Mucosa of gallbladder (tissue), 1 donor: ENCODE data around the gene KRT13. TPM values are rescaled to one million over a fixed set of nuclear protein-coding genes. Genes with fewer than 3 reads are reported as not detected.

ENCODE experiments used
- DNase-seq: peaks from one replicate; pipeline ENCODE4 v3.0.0-alpha.2; 2020; ENCODE audit warnings: low spot score
- total RNA-seq: library from RNA; stranded (reverse); gene quantifications from one replicate; pipeline ENCODE4 v1.2.1, GENCODE V29; 2021
- donor health status: DM: no; HTN: no; CAD: no.

Gene KRT13
- total RNA-seq, 1 donor from 2014 or later = 0.40 TPM

DNA sequence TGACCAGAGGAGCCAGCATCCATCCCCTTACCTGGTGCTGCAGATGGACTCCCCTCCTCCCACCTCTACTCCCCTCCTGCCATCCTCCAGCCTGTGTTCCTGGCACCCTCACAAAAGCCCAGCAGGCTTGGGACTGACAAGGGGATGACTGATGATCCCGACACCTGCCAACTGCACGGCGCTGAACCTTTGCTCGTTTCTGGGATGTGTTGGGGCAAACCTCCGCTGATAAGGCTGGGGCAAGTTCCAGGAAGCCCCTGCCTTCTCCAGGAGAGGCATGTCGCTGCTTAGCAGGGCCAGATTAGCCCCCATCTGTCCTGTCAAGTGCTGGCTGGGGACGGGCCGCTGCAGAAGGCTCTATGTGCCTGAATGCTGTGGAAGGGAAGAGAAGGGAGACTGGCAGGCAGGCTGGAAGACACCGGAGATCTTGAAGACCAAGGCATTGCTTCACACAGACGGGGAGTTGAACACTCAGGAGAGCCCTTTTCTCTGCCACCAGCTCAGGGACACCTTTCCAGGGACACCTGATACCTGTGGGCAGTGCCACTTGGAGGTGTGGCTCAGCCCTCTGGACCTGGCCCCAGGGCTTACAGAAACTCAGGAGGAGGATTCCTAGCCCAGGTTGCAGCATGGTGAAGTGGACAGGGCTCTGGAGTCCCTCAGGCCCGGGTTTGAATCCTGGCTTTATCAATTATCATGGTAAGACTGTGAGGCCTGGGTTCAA is 14.3 kb upstream of the KRT13 start:
- peak; percentile 40 for DNase-seq

DNA sequence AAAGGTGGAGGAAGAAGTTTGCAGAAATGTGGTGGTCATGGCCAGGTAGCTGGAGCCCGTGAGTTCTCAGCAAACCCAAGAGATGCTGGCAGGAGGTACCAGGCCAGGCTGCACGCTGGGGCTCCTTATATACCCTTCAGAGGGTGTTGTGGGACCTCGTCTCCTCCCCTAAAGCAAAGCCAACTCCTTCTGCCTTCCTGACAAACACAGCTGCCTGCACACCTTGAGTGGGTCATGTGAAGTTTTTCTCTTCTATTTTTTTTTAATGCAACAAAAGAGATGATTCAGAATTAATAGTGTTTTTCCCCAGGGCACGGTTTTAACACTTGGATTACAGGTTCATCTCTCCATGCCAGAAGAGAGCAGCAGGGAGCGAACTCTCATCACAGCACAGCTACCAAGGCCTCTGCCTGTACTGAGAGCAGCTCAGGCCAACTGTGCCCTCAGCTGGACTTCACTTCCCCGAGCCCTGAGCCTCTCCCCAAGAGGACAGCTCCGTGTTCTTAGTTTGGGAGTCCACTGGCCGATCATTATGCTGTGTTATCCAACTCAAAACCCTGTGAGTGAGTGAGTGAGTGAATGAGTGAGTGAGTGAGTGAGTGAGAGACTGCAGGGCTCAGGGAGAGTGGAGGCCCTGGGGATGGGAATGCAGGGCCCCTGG is 13.5 kb upstream of the KRT13 start, which contains the start of gene KRT15:
KRT15 (minus strand) TSS at position 102 of the 661 bp plus-strand sequence; CDS start at position 39, 63 bp downstream.
- DNase-seq = no peak

DNA sequence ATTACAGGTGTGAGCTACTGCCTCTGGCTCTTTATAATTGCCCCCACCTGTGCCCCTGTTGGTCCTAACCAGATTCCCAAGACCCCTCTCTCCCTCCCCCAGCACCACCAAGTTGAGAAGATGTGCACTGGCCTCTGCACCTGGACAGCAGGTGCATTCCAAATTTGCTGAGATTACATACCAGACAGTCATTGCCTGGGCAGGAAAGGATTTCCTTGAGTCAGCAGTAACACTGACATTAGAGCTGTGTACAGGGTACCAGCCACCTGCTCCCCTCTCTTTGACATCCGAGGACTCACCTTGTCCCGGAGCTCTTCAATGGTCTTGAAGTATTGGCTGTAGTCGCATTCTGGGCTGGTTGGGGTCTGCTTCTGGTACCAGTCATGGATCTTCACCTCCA is 12.6 kb upstream of the KRT13 start:
- DNase-seq = no peak

DNA sequence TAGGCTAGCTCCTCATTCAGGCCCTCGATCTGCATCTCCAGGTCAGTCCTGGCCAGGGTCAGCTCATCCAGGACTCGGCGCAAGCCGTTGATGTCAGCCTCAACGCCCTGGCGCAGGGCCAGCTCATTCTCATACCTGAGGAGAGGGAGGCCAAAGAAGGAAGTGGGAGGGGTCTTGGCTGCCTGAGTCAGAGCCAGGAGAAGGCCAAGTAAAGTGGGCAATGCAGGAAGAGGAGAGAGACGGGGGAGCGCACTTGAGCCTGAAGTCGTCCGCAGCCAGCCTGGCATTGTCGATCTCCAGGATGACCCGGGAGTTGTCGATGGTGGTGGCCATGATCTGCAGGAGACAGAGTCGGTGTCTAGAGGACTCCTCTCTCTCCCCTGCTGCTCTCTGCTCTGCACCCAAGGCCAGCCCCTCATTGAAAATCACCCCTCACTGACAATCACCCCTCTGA is 11.4 kb upstream of the KRT13 start:
- DNase-seq = no peak

DNA sequence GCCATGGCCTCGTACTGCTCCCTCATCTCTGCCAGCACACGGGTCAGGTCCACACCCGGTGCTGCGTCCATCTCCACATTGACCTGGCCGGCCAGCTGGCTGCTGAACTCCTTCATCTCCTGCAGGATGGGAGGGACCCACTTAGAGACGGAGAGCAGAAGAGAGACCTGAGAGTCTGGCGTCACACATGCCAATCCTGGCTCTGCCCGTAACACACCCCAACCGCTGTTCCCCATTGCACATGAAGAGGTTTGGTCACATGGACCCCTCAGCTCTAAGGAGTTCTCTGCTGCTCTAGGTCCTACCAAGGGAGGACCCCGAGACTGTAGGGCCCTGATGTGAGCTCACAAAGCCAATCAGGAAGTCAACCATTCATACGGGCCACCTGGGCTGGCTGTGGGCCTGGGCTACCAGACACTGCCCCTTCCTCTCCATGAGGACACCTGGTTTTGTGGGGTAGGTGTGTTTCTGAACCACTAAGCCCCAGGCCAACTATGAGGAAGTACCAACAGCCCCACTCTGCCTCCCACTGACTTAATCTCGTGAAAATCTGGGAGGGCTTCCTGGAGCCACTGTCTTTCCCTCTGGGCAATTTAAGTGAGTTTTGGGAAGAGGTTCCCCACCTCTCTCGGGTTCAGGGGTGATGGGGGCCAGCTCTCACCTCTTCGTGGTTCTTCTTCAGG is 10.9 kb upstream of the KRT13 start:
- no peak for DNase-seq

DNA sequence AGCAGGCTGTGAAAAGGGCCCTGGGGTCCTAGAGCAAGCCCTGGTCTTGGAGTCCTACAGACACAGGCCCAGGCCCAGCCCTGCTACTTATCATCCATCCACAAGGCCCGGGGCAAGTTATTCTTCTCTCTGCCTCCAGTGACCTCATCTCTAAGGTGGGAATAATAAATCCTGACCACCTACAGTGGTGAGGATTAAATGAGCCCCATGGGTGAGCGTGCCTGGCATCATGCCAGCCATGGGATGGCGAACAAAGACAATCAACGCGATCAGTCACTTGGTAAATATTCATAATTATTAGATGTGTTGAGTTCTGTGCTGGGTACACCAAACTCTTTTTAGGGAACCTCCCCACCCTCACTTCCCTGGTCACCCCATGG is 7.7 kb upstream of the KRT13 start:
- no peak for DNase-seq

DNA sequence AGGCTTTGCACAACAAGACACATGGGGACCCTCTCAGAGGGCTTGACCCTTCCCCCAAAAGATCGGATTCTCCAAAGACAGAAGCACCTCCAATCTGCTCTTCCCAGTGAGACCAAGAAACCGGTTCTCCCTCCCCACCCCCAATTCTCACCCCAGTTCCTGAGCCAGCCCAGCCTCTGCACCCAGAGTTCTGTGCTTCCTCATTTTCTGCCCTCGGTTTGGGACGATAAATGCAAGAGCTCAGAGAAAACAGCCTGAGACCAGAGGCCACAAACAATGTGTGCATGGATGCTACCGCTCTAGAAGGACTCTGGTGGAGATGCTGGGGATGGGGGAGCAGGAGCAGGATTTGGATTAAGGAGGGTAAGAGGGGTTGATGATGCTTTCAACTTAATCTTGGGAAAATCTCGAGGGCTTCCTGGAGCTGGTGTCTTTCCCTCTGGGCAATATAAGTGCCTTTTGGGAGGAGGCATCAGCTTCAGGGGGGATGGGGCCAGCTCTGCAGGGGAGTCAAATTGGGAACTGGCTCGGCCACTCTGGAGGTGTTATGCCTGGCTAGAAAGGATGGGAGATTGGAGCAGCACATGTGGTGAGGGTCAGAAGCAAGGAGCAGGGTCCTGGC is 7.2 kb upstream of the KRT13 start:
- no peak for DNase-seq

DNA sequence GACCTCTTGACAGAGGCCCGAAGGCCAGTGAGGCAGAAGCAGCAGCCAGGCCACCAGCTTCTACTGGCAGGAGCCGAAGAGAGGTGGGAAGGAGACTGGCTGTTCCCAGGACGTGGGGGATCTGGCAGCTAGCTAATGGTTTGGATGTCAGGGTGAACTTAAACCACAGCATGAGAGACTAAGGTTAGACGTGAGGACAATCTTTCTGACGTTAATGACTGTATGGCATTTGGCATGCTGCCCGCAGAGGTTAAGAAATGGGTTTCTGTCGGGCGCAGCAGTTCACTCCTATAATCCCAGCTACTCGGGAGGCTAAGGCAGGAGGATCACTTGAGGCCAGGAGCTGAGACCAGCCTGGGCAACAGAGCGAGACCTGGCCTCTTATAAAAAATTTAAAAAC is 6.3 kb upstream of the KRT13 start:
- no peak for DNase-seq

DNA sequence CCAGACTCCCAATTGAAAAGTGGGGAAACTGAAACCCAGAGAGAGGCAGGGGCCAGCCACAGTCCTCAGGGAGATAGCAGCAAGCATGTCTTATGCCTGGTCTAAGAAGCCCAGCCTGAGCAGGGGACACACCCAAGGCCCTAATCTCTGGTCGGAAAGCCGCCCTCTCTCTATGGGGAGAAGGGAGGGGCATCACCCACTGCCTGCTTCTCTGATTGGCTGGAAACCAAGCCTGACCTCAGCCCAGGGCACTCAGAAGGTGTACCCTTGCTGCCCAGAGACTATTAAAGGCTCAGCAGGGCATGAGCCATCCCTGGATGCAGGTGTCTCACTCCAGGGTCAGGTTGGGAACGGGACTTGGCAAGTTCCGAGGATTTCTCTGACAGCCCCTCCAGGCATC is 5.7 kb upstream of the KRT13 start:
- DNase-seq = no peak

DNA sequence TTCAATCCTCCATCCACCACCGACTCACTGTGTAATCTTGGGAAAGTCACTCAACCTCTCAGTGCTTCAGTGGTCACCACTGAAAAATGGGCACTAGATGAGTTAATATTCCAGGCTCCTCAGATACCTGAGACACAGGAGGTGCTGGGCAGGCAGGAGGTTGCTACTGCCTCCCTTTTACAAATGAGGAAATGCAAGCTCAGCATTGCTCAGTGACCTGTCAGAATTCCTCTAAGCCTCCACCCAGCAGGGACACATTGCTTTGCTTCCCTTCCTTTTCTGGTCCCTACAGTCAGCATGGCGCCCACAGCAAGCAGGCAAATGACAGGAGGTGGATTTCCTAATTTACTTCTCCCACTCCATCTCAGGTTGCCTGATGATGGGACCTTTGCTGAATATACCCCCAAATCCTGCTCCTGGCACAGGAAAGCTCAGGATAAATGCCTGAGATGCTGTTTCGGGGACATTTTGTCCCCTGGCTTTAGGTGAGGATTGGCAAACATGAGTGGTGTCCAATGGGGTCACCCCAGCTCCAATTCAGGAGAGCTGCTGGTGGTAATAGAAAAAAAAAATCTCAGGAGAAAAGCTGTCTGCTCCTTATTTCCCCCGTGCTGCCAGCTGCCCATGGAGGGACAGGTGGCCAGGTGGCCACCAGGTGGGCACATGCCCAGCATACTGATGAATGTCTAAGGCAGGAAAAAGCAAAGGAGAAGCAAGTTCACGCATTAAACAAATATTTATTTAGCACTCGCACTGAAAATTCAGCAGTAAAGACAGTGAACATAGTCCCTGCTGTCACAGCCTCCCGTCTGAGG is 5.0 kb upstream of the KRT13 start:
- no peak for DNase-seq

DNA sequence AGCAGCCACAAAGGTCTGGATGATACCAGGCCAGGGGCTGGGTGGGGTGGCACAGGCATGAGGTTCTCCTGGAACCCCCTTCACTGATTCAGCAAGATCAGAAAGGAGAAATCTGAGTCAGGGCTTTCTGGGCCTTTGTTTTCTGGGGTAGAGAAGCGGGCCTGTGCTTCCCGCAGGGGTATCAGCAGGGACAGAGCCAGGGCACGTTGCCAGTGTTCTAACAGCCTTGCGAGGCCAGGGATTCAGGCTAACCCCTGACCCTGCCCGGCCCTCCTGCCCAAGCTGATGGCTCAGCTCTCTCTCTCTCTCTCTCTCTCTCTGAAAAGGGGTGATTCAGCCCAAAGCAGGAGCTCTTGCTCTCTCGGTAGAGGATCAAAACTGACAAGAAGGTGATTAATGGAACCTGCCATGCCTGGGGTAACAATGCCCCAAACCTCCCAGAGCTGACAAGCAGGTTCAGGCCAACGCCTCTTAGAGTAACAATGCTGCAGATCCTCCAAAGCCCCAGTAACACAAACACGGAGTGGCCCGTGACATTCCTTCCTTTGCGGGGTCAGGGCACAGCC is 2.0 kb upstream of the KRT13 start:
- DNase-seq = no peak

DNA sequence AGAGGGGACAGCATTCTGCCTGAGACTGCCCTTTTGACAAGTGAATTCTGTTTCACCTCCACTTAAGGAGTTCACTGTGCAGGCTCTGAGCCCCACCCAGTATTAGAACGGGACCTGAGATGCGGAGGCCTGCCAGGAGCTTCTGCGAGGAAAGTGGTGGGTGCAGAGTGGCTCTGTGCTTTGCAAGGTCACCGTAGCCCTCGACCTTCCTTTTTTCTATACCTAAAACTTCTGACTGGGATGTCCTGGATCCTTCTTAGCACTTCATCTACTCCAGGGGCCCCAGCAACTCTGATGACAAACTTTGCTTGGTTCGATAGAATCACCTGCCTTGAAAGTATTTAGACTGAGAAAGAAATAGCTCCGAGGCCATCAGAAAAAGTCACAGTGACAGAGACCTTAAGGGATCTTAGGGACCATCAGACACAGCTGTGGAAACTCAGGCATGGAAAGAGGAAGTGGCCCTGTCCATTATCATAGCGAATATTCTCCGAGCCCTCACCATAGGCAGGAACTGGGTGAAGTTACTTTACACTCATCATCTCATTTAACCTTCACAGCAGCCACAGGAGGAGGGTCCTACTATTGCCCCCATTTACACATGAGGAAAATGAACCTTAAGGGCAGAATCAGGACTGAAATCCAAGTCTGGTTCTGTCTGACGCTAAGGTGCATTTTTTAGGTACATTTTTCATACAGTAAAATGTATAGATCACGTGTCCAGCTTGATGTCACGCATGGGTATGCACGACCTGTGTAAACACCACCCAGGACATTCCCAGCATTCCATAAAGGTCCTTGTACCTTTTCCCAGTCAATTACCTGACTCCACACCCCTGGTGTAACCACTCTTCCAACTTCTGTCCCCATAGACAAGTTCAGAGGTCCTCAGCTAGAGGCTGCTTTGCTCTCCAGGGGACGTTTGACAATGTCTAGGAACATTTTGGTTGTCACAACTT is 676 bp upstream of the KRT13 start:
- DNase-seq = no peak

DNA sequence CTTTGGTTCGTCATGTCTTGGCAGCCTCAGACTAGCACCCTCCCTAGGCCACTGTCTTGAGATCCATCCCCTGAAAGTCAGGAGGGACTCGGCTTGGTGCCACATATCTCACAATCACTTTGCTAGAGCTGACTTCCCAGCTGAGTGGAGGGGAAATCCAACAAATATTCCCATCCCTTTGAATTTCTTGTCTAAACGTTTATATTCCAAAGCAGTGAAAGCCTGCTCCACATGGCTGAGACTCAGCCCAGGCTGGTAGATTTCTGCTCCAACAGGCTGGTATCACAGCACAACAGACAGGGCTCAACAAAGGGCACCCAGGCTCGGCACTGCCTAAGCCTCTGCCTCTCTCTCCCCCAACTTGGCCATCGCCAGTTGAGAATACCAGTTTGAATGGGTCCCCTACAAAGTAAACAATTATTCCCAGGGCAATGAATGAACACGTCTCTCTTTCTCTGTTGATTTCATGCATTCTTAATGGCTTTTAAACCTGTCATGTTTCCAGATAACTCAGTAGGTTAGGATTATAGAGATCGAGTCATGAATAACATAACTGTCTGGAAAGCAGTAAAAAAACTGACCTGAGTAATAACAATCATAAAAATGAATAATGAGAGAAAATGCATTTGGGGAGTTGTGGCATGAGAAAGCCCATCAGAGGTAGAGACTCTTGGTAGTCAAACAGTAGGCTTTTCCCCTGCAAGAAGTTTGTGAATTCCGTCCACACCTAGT is 1.0 kb downstream of the KRT13 start:
- no peak for DNase-seq

DNA sequence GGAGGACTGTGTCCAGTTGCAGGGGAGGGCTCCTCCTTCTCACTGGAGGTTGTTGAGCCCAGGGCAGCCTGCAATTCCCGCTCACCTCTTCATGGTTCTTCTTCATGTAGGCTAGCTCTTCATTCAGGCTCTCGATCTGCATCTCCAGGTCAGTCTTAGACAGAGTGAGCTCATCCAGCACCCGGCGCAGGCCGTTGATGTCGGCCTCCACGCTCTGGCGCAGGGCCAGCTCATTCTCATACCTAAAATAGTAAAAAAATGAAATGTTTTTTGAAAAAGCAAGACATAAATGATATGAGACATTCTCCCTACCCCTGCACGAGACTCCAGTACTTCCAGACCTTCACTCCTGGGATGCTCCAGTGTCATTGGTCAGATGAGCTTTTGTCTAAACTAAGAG is 2.2 kb downstream of the KRT13 start:
- no peak for DNase-seq

DNA sequence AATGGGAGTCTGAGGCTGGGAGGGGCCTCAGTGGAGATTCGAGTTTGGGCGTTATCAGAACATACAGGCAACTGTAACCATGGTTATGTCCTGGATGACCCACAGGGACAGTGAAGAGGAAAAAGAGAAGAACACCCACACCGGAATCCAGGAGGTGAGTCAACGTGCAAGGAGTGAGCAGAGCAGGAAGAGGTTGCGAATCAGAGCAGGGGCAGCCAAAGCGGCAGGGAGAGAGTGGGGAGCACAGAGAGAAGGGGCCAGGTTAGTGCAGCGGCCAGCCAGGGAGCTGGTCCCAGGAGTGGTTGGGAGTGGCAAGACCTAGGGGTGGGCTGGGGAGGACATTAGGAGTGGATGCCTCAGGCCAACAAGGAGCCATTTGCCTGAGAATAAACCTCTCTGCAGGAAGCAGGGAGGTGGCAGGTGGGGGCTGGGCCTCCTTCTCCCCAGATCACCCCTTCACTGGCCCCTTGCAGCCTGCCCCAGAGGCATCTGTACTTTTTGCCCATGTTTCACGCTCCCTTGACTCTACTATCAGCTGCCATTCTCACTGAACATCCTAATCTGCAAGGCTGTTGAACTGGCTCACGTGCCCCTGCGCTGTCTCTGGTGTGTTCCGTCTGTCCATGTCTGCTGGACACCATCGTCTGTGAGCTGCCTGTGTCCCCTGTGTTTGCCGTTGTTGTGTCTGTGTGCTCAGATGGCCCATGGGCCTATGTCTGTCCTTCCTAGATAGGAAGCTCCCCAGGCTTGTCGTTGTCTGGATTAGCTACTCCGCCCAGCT is 5.1 kb downstream of the KRT13 start:
- no peak for DNase-seq

DNA sequence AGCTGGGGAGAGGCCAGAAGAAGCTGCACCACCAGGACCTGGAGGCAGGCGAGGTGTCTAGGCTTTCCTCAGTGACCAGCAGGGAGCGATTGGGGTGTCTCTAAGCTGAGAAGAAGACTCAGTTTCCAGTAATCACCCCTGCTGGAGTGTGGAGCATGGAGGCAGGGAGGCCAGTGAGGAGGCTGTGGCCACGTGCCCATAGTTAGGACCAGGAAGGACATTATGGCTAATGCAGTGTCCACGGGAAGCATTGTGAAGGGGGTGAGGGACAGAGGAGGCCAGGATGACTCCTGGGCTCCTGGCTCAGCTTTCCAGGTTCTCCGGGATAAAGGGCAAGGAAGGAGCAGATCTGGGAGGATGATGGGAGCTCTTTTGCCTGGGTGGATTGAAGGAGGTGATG is 5.7 kb downstream of the KRT13 start:
- no peak for DNase-seq

DNA sequence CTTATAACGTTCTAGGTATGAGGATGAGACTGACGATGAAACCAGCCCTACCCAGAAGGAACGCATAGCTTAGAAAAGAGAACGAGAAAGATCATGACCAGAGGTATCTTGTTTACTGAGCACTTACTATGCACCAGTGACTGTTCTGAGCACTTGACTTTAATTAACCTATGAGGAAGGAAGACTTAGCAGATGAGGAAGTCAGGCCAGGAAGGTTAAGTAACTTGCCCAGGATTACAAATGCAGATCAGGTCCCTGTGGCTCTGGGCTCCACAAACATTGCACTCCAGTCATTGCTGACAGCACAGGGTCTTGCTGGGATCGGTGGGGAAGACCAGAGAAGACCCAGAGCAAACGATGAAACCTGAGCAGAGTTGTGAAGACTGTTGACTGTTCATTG is 7.1 kb downstream of the KRT13 start:
- no peak for DNase-seq

DNA sequence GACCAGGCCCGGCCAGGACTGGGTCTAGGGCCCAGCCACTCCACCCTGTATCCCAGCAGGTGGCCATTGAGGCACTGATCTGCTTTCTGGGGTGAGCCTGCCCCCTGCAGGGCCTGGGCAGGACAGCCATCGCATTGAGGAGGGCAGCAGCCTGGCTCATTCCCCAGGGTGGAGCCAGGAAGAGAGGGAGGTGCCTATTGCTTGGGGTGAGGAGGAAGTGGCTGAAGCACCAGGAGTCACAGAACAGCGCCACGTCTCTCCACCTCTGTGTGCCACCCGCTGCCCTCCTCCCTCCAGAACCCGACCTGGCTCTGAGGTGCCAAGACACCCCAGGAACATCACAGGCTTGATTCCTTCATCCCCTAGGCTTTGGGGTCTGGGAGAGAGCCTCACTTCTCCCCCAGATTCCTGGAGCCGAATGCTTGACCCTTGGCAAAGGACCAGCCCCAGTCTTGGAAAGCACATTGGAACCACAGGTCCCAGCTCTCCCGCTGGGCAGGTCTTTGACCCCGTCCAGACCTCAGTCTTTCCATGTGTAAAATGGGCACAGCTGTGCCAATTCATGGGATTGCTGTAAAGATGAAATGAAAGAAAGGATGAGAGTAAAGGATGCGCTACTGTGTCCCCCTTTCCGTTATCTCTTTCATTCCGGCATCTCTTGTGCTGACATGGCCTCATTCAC is 8.5 kb downstream of the KRT13 start:
- DNase-seq = peak; percentile 81
